Fibroblast of mammary gland (primary cell): ENCODE results near the gene LRRC28.
"Not testable (repeated sequence)": the region's sequence is repeated elsewhere in the genome, so short reads cannot be mapped to it uniquely, and the experiment has no call there.

Experiments
- DNase-seq: peaks from one replicate; pipeline ENCODE4 v3.0.0-alpha.2; 2010; ENCODE audit warnings: low read depth
- H3K4me3 ChIP-seq: 2 replicates; pipeline ENCODE4 v1.5.1; 2011; ENCODE audit warnings: low read depth, mild to moderate bottlenecking, low read length, moderate library complexity; ENCODE audit not compliant: control insufficient read depth
- TF ChIP-seq, protein P1 (sequence below): conservative IDR thresholded peaks from 2 replicates; pipeline ENCODE4 v1.5.1; 2011; ENCODE audit warnings: low read depth, low read length, inconsistent platforms; ENCODE audit not compliant: control insufficient read depth, insufficient read depth

The LRRC28 gene

DNA sequence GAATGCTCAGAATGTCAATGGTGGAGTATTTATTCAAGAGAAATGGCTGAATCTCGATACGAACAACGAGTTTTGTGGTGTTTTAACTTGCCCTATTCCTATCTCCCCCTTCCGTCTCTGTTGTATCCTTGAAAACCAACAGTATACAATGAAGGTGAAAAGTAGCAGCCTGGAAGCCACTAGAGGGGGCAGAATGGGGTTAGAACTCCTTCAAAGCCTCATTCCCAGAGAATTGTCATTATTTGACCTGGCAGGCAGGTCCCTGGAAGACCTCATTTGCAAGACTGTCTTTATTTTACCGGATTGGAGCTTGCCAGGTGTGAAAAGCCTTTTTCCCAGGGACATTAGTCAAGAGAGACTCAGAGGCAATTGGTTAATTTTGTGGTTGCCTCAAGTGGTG lies 139.4 kb downstream of the LRRC28 start:
- no peak overlapping the region for H3K4me3 ChIP-seq
- DNase-seq = no peak
- TF ChIP-seq, protein P1, sequence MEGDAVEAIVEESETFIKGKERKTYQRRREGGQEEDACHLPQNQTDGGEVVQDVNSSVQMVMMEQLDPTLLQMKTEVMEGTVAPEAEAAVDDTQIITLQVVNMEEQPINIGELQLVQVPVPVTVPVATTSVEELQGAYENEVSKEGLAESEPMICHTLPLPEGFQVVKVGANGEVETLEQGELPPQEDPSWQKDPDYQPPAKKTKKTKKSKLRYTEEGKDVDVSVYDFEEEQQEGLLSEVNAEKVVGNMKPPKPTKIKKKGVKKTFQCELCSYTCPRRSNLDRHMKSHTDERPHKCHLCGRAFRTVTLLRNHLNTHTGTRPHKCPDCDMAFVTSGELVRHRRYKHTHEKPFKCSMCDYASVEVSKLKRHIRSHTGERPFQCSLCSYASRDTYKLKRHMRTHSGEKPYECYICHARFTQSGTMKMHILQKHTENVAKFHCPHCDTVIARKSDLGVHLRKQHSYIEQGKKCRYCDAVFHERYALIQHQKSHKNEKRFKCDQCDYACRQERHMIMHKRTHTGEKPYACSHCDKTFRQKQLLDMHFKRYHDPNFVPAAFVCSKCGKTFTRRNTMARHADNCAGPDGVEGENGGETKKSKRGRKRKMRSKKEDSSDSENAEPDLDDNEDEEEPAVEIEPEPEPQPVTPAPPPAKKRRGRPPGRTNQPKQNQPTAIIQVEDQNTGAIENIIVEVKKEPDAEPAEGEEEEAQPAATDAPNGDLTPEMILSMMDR = peak; percentile 20

DNA sequence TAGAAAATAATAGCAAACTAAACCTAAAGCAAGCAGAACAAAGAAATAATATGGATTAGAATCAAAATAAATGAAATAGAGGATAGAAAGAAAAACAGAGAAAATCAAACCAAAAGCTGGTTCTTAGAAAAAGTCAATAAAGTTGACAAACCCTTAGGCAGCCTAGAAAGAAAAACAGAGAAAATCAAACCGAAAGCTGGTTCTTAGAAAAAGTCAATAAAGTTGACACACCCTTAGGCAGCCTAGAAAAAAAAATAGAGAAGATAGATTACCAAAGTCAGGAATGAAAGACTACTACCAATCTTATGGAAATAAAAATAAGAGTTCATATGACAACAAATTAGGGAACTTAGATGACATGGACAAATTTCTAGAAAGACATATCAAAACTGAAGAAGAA lies 142.4 kb downstream of the LRRC28 start:
- H3K4me3 ChIP-seq = no peak overlapping the region
- DNase-seq = no peak
- TF ChIP-seq, protein P1 = no peak

DNA sequence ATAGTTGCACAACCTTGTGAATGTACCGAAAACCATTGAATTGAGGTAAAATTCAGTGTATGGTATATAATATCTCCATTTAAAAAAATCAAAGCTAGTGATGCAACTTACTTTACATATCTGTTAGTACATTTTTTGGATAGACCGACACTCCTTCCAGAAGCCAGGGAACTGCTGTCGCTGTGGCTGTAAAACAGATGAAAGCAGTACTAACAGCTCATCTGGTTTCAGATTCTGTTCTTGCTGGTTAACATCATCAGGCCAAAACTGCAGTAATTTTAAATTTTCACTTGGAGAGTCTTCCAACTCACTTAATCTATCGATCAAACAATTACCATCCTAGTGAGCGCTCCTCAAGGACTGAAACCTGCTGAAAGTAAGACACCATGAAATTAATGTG lies 145.1 kb downstream of the LRRC28 start:
- TF ChIP-seq, protein P1 = no peak

DNA sequence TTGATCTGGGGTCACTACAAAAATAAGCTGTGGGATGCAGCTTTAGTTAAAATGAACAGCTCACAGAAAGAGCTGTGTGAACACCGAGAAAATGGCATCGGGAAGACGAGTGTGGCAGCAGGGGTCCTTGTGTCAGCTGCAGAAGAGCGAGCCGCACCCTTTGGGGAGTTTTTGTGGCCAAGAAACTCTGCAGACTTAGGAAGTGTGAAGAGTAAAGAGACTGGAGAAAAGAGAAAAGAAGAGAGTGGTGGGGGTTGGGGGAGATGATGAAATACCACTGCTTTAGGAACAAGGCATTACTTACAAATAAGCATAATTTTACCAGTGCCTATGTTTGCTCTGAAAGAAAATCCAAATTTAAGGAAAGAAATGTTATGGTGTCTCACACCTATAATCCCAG lies 147.8 kb downstream of the LRRC28 start:
- TF ChIP-seq, protein P1 = no peak
- no peak for DNase-seq
- H3K4me3 ChIP-seq = no peak overlapping the region

More for the DNA sequence above, 145.1 kb downstream of the LRRC28 start:
- no peak overlapping the region for H3K4me3 ChIP-seq
- DNase-seq = no peak

DNA sequence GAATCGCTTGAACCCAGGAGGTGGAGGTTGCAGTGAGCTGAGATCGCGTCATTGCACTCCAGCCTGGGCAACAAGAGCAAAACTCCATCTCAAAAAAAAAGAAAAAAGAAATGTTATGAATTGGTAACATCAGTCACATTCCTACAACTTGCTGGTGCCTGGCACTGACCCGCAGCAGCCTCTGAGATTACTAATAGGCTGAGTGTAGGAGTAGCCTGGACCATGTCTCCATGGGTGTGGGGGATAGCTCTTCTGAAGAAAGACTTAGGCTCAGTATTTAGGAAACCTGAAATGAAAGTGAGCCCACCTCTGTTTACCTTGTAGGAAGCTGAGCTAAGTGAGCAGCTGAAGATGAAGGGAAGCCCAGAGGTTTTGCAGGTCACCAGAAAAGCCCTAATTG lies 148.3 kb downstream of the LRRC28 start:
- TF ChIP-seq, protein P1 = no peak
- no peak overlapping the region for H3K4me3 ChIP-seq
- DNase-seq = no peak

DNA sequence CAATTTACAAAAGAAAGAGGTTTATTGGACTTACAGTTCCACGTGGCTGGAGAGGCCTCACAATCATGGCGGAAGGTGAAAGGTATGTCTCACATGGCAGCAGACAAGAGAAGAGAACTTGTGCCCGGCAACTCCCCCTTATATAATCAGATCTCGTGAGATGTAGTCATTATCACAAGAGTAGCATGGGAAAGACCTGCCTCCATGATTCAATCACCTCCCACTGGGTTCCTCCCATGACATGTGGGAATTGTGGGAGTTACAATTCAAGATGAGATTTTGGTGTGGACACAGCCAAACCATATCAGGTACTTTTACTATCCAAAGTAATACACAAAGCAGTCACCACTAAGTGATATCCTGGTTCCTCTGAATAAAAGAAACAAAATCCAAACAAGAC lies 149.9 kb downstream of the LRRC28 start:
- not testable (repeated sequence) for H3K4me3 ChIP-seq, DNase-seq

DNA sequence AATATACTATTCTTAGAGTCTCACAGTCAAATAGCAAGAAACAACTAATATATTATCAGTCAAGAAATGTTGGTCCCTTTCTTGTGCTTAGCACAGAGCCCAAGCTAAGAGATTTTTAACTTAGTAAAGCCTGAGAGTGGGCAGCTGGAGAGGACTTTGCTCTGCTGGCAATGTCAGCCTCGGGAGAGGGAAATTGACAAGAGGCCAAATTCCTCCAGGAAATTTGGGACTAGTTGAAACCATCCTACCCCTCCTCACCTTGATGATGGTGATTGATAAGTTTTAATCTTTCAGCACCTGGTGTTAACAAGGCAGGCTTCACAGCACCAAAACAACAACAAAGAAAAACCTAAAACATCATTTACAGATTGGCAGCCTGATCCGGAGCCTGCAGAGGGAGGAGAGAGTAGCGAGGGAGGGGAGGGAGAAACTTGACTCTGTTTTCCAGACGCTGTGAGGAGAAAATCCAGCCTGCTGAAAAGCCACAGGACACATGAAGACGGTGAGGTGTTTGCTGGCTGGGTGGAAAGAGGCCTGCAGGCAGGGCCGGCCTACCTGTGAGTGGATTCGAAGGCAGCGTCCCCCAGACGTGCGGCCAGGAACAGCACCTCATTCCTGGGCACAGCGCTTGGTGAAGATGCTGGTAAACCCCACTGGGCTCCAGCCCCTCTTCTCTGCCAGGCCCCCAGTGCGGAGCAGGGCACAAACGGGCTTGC lies 150.9 kb downstream of the LRRC28 start:
- TF ChIP-seq, protein P1 = no peak
- no peak for DNase-seq

More for the DNA sequence above, 150.9 kb downstream of the LRRC28 start:
- H3K4me3 ChIP-seq = no peak overlapping the region
